ENCODE measurements around the gene SNX14. TPM values are rescaled to one million over a fixed set of nuclear protein-coding genes. Genes with fewer than 3 reads are reported as not detected.
A peak's percentile ranks its signal among the peaks of the same experiment; 100 is the strongest.
"Not testable (repeated sequence)": the region's sequence is repeated elsewhere in the genome, so short reads cannot be mapped to it uniquely, and the experiment has no call there.

SNX14 gene
- total RNA-seq, 1 donor from 2014 or later = 87.2 TPM

- H3K36me3 Mint-ChIP-seq (ENCODE audit: unreplicated experiment) = peaks cover 11% of the 10 kb centered on the region
- no peak for TF ChIP-seq CTCF (IDR thresholded peaks at IDR 0.05)
- H3K9me3 Mint-ChIP-seq (ENCODE audit: unreplicated experiment) = no peaks in the 10 kb centered on the region
- DNase-seq (ENCODE audit: extremely low spot score, unreplicated experiment) = no peak
- H3K27me3 Mint-ChIP-seq (ENCODE audit: unreplicated experiment) = no peaks in the 10 kb centered on the region
- H3K27ac Mint-ChIP-seq (ENCODE audit: unreplicated experiment) = peak overlapping the region; percentile 74
- peaks cover 12% of the 10 kb centered on the region for H3K4me1 Mint-ChIP-seq (ENCODE audit: unreplicated experiment)
- no peak overlapping the region for H3K4me3 Mint-ChIP-seq (ENCODE audit: unreplicated experiment)
These were observed 18.6 kb downstream of the SNX14 start for GRCh38 chr6:85574932-85575598.

GRCh38 chr6:85569323-85569722 lies 24.3 kb downstream of the SNX14 start:
- Mint-ChIP-seq H3K36me3 (ENCODE audit: unreplicated experiment) (peaks cover 19% of the 10 kb centered on the region), H3K9me3 (ENCODE audit: unreplicated experiment) (no peaks in the 10 kb centered on the region), H3K27me3 (ENCODE audit: unreplicated experiment) (no peaks in the 10 kb centered on the region), H3K4me3 (ENCODE audit: unreplicated experiment) (no peak overlapping the region), H3K27ac (ENCODE audit: unreplicated experiment) (no peak overlapping the region), H3K4me1 (ENCODE audit: unreplicated experiment) (peaks cover 16% of the 10 kb centered on the region)
- no peak for TF ChIP-seq CTCF (IDR thresholded peaks at IDR 0.05)
- no peak for DNase-seq (ENCODE audit: extremely low spot score, unreplicated experiment)

- no peak for DNase-seq (ENCODE audit: extremely low spot score, unreplicated experiment)
- Mint-ChIP-seq H3K4me1 (ENCODE audit: unreplicated experiment) (peaks cover 16% of the 10 kb centered on the region), H3K27ac (ENCODE audit: unreplicated experiment) (no peak overlapping the region), H3K27me3 (ENCODE audit: unreplicated experiment) (no peaks in the 10 kb centered on the region), H3K36me3 (ENCODE audit: unreplicated experiment) (peaks cover 24% of the 10 kb centered on the region), H3K4me3 (ENCODE audit: unreplicated experiment) (no peak overlapping the region), H3K9me3 (ENCODE audit: unreplicated experiment) (no peaks in the 10 kb centered on the region)
- no peak for TF ChIP-seq CTCF (IDR thresholded peaks at IDR 0.05)
These were observed 25.2 kb downstream of the SNX14 start for GRCh38 chr6:85568411-85568810.

GRCh38 chr6:85565736-85566135 lies 27.9 kb downstream of the SNX14 start:
- Mint-ChIP-seq H3K36me3 (ENCODE audit: unreplicated experiment) (peaks cover 22% of the 10 kb centered on the region), H3K27me3 (ENCODE audit: unreplicated experiment) (no peaks in the 10 kb centered on the region), H3K27ac (ENCODE audit: unreplicated experiment) (peak overlapping the region; percentile 66), H3K9me3 (ENCODE audit: unreplicated experiment) (no peaks in the 10 kb centered on the region), H3K4me3 (ENCODE audit: unreplicated experiment) (no peak overlapping the region), H3K4me1 (ENCODE audit: unreplicated experiment) (peaks cover 16% of the 10 kb centered on the region)
- DNase-seq (ENCODE audit: extremely low spot score, unreplicated experiment) = no peak
- no peak for TF ChIP-seq CTCF (IDR thresholded peaks at IDR 0.05)

- H3K4me3 Mint-ChIP-seq (ENCODE audit: unreplicated experiment); DNase-seq (ENCODE audit: extremely low spot score, unreplicated experiment); H3K27me3 Mint-ChIP-seq (ENCODE audit: unreplicated experiment); H3K9me3 Mint-ChIP-seq (ENCODE audit: unreplicated experiment); H3K27ac Mint-ChIP-seq (ENCODE audit: unreplicated experiment): not testable (repeated sequence)
- Mint-ChIP-seq H3K4me1 (ENCODE audit: unreplicated experiment) (peaks cover 12% of the 10 kb centered on the region), H3K36me3 (ENCODE audit: unreplicated experiment) (peaks cover 28% of the 10 kb centered on the region)
These were observed 29.4 kb downstream of the SNX14 start for GRCh38 chr6:85564223-85564622.
